Activated CD4-positive, alpha-beta T cell treated with anti-CD3 and anti-CD28 coated beads, Interleukin-2, amount 50 U/mL, for 4 hours (primary cell): ENCODE results near the gene ALDH1A3.

Experiments
- DNase-seq, 2 experiments: peaks; one replicate each; pipeline ENCODE4 v3.0.0-alpha.2; 2020

ALDH1A3 gene

DNA sequence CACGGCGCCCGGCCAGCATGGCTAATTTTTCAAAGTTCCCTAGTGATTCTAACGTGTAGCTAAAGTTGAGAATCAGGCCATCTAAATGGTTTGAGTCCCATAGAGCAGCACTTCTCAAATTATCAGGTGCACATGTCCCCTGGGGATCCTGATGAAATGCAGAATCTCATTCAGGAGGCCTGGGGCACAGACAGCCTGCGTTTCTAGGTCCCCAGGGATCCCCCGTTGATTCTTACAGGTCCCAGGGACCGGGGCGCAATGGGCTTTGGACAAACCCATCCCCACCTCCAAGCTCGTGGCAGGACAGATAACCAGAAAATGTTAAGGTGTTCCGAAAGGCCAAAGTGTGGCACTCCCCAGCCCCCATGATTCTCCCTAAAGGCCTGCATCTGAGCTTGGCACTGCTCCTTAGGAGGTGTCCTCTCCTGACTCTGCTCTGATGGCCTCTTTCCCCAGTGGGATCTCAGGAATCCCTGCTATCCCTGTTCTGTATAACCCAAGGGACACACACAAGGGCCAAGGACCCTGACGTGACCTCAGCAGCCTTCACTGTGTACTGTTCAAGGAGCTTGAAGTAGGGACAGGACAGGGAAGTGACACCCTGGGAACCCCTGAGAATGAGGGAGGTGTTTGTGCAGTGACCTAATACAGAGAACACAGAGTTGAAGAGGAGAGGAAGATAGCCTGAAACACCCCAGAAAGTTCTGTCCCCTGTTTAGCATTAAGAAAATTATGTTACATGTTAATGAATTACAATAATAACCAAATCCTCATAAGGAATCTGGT, 47.5 kb downstream of the ALDH1A3 start:
- no peak for DNase-seq

DNA sequence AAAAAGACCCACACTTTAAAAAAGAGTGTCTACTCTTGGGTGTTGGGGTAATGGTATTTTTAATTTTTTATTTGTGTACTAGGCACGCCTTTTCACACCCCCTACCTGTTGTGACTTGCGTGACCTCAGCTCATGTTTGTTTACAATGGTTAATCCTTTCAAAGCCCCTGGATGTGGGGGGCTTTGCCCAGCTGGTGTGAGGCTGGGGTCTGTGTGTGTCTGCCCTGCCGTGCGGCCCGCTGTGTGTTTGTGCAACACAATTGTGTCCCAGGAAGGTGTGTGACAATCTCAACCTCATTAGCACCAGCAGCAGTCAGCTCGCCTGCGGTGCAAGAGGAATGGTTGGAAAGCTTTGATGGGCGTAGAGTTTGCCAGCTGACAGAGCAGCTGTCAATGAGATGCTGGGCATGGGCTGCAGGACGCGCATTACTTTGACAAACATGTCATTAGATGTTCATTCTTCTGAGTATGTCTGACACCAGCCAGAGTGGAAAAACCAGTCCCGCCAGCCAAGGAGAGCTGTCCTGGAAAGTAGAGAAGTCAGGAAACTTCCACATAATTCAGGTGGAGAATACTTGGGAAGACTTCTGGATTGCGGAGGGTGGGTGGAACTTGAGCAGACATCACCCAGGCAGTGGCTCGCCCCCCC, 49.1 kb downstream of the ALDH1A3 start:
- no peak for DNase-seq

DNA sequence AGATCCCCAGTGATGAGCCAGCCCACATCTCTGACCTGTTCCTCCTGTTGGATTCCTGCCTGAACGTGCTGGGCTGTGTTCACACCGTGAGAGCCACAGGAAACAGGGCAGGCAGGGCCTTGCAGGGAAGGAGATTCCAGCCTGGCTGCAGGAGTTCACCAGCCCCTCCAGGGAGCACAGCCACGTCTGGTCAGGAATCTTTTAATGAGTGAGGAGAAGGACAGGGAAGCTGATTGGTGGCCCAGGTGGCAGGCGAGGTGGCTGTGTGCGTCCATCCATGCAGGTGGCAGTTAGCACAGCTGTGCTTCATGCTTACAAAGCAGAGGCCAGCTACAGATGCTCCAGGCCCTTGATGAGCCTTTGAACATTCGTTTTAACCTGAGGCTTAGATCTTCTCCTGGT, 50.0 kb downstream of the ALDH1A3 start:
- no peak for DNase-seq

DNA sequence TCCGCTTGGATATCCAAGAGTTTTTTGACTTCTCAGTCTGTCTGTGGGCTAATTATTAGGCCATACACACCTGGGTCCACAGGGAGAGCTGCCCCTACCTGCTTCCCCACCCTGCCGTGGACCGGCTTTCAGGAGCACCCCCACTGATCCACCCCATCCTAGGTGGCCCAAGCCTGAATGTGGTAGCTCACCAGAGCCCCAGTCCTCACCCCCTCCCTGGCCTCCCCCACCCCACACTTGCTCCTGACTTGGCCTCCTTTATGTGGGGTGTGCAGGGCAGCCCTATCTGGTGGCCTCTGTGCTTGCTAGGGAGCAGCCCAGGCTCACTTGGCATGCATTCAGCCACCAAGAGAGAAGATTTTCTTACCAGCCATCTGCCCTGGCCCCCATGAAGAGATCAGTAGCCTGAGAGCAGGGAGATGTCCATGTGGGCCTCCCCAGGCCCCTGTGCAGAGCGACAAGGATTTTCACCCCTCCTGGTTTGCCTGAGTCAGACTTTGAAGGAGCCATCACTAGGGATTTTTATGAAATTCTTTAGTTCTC, 50.7 kb downstream of the ALDH1A3 start:
- DNase-seq = no peak

DNA sequence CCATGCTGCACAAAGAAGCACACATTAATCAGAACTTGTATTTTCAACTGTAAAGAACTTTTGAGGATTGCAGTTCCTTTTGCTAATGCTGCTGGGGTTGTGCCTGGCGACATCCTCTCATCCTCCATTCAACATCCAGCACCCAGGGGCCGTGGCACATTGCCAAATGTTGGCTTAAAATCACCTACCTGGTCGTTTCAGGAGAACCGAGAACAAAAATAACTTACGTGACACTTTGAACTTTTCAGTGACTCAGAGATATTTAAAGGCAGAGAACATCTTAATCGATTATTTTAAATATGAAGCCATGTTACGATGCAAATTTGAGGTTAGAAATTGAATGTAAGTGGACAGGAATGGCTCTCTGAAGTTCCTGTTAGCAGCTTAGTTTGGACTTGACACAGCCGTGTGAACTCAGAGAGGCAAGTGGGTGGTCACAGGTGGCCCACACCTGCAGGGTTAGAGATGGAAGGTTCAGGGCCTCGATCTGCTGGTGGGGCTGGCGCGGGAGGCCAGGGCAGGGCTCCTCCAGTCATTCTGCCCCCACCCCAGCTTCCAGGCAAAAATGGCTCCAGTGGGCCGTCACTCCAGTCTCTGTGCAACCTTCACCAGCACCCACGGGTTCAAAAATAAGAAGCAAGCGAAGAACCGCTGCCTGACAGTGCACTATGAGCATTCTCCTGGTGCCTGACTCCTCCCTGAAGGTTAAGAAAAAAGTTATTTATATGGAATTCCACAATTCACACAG, 51.7 kb downstream of the ALDH1A3 start:
- DNase-seq = no peak

DNA sequence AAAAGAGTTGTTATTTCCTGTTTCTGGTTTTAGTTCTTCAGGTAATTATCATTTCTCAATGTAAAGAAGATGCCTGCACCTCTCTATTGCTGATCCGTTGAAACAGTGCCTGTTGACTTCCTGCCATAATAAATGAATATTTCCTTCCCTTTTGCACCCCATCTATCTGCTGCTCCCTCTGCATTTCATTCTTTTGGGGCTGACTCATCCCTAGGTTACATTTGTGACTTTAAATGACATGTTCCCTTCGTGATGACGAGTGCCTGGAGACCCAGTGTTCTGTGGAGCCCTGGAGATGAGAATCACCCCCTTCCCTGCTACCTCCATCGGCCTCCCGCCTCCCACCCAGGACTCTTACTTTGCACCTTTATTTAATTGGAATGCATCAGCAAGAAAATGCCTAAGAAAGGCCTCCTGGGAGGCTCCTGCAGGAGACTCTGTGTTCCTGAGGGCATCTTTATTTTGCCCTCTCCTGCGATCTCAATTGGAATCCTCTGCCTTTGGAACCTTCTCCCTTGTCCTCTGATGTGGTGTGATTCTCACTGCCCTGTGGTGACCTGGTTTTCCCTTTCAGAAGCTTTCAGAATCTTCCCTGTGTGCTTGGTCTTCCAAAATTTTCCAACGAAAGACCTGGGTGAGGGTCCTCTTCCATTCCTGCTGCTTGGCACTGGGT, 53.2 kb downstream of the ALDH1A3 start:
- DNase-seq = no peak

DNA sequence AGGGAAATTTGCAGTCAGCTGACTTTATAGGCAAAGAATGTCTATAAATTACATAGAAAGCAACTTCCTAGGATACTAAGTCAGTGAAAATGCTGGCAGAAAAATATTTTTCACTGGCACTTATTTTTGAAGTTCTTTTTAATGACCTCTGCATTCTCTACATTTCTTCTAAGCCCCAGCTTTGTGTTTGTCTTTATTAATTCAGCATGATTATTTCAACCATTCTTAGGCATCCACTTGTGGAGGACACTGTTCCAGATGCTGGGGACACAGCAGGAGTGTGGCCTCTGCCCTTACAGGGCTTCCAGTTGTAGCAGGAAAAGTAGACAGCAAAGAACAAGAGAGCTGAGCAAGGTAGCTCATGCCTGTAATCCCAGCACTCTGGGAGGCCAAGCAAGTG, 54.5 kb downstream of the ALDH1A3 start:
- no peak for DNase-seq

DNA sequence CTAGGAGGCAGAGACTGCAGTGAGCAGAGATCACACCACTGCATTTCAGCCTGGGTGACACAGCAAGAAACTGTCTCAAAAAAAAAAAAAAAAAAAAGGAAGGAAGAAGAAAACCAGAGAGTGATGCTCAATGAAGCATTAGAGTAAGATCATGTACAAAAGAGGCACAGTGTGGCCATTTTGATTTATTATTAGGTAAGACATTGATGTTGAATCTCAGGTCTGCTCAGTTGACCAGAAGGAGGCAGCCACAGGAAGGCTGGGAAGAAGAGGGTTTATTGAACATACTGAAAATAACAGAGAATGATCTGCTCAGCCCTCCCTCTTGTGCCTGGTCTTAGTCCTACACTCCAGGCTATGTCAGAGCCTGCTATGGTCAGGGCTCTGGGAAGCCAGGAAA, 55.1 kb downstream of the ALDH1A3 start:
- no peak for DNase-seq

DNA sequence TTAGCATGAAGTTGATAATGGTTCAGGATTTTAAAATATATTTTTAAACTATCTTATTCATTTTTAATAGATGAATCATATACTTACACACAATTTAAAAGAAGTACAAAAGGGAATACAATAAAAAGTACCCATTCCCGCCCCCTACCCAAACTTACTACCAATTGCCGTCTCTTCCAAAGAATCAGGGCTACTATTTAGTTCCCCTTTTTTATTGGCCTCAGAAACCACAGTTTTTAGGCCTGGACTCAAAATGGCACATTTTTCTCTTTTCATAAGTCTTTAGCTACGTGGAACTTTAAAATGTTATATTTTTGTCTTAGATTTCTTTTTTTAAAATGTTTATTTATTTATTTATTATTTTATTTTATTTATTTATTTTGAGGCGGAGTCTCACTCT, 57.5 kb downstream of the ALDH1A3 start:
- no peak for DNase-seq

DNA sequence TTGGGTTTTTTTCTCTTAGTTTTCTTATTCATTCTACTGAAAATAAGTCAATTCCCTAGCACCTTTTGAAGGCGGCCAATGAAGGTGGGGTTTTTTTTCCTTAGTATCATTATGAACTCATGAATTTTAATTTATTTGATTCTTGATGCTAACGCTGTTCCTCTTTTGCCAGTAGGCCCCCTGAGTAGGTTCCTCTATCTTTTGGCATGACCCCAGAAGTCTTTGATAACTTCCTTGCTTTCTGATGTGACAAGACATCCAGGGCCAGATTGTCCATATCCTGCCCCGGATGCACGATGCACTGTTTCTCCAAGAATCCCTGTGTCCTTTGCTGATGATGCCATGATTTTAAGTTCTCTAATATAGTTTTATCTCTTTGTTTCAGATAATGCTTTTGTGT, 60.2 kb downstream of the ALDH1A3 start:
- no peak for DNase-seq

DNA sequence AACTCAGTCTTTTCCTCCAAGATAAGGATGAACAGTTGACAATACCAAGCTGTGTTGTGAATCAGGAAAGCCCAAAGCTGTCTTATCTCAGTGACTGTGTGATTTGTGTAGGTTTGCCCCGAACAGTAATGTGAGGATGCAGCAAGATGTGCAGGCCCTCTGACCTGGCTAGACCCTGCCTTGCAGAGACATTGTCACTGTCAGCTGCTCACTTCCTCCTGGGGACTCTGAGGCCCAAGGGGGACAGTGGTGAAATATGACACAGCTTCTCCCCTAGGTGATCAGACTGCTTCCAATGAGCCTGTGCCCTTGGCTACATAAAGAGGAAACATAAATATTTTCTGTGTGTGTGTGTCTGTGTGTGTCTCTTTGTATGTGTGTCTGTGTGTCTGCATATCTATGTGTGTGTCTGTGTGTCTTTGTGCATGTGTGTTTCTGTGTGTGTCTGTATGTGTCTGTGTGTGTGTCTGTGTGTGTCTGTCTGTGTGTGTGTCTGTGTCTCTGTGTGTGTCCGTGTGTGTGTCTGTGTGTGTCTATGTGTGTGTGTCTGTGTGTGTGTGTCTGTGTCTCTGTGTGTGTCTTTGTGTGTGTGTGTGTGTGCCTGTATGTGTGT, 61.2 kb downstream of the ALDH1A3 start:
- DNase-seq = no peak

DNA sequence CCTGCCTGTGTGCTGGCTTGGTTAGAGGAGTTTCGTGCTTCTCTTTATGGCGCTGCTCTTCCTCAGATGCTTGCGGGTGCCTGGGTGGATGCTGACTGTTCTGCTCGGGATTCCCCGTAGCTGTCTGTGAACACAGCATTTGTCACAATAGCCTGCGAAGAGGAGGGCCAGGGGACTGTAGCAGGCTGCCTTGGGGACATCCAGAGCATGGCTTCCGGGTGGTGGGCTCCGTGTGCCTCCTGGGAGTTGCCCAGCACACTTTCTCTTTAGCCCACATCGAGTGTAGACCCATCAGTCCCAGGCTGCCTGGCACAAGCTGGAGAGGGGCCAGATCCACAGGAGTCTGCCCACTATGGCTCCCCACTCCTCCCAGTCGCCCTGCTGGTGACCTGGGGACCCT, 61.9 kb downstream of the ALDH1A3 start:
- DNase-seq = no peak

DNA sequence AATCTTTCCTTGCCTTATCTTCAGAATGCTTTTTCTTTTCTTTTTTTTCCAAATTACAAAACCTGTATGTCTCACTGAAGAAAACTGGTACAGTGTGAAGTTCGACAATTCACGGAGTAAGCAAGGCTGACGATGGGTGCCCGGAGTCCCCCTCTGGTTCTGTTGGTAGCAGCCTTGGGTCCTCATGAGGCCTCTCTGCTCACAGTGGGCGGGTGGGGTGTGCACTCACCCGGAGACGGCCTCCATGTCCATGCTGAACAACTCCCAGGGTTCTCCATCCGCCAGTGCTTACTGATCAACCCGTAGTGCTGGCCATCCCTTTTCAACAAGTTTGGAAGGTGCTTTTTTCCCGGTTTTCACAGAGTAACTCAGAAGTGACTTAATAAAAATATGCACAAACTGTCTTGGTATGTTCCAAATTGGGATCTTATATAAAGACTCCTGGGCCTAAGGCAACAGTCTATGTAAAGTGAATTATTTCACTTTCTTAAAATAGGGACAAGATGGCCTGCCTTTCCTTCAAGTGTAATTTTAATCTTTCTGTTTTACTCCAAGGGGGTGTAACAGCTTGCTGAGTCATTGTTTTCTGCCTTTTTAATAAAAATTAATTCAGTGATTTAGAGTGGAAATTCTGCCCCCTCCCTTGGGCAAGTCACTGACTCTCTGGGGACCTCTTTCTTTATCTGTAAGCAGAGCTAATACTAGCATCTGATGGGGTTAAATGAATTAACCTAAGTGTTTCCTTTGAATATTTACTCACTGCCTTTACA, 63.2 kb downstream of the ALDH1A3 start:
- no peak for DNase-seq

DNA sequence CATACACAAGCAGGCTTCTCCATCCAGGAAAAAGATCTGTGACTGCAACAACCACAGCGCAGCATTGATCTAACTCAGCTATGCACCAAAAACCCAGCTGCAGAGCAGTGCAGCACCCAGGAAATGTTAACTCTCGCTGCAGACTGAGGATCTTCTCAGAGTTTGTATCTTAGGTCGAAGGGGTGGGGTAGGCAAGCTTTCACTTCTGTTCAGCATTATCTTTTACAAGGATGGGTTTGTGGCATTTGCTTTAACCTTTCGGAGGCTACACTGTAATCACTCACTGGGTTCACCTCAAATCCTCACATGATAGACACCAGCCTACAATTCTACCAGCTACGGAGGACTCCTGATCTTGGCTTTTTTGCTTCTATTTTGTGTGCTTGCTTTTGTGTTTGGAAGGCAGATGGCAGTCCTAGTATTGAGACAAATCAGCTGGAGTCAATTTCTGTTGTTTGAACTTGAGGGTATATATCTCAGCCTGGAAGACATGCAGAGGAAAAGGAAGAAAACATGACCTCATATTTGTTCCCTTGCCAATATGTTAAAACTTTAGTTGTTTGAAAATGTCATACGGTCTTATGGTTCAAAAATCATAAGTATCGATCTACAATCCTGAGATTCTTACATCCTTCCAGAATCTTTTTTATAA, 64.7 kb downstream of the ALDH1A3 start:
- no peak for DNase-seq

DNA sequence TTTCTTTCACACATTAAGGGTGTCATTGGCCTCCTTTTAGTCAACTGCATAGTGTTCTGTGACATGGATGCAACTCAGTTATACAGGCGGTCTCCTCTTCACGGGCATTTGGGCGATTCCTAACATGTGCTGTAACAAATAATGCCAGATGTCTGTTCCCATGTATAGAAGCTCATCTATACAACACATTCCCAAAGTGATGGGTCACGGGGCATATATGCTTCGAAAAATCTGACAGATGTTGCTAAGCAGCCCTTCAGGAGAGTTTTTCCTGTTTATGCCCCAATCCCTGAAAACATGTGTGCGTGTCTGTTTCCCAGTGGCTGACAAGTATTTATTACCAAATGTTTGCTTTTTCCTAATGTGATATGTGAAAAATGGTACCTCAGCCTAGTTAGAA, 65.4 kb downstream of the ALDH1A3 start:
- no peak for DNase-seq

DNA sequence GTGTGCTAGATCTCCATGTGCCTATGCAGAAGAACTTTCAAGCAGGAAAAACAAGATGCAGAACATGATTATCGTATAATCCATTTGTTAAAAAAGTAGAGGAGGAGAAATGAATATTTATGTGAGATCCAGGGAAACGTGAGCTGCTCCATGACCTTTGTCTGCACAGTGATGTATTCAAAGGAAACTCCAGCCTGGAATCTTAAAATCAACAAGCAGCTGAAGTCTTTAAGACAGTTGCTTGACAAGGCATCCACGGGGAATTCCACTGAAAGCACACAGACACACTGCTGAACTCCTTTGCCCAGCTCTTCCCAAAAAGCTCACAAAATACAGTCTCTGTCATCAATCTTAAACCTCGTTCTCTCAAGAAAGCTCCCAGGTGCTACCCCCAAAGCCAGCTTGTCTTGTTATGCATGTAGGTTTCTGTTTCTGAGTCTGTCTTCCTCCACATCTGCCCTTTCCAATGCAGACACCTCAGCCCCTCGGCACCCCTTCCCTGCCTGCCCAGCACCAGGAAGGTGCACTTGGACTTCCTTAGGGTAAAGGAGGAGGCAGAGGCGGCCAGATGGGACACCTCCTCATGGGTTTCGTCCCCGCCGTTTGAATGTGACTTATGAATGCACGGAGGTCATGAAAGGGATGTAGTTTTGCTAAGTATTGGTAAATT, 68.3 kb downstream of the ALDH1A3 start:
- no peak for DNase-seq

DNA sequence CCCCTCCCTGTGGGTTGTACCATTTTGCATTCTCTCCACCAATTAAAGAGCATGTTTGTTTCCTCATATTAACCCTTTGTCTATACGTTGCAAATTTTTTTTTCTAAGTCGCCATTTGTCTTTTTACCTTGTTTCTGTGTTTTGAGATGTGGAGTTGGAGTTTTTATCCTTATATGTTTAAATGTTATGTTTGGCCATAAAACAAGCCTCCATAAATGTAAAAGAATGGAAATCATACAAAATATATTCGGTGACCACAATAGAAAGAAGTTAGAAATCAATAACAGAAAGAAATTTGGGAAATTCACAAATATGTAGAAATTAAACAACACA, 68.8 kb downstream of the ALDH1A3 start:
- DNase-seq = no peak

DNA sequence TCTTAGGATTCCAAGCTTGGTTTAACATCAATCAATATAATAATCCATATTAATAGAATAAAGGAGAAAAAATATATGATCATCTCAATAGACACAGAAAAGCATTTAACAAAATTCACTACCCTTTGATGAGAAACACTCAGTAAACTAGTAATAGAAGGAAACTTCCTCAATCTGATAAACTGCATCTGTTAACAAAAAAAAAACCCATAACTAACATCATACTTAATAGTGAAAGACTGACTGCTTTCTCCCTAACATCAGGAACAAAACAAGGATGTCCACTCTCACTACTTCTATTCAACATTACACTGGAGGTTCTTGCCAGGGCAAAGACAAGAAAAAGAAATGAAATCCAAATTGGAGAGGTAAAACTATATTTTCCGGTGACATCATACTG, 70.1 kb downstream of the ALDH1A3 start:
- DNase-seq = no peak

DNA sequence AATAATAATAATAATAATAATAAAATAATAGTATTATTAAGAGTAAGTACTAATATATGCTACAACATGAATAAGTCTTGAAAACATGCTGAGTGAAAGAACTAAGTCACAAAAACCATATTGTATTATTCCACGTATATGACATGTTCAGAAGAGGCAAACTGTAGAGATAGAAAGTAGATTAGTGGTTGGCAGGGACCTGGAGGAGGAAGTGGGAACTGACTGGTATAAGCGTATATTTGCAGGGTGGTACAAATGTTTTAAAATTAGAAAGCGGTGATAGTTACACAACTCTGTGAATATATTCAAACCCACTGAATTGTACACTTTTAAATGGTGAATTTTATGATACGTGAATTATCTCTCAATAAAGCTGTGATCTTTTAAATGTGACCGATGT, 72.3 kb downstream of the ALDH1A3 start:
- DNase-seq = no peak

DNA sequence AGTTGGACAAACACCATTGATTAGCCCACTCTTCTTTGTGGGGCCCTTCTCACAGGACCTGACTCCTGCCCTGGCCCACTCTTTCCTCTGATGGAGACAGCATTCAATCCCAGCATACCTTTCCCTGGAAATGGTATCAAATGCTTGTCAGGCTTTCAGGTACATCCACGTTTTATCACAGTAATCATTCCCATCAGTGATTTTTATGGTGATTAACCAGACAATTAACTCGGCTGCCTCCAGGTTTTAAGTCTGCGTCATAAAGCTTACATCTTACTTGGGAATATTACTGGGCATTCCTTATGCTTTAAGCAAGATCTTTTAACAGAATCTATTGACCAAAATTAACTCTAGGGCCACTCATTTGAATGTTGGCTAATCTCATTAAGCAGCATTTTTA, 72.9 kb downstream of the ALDH1A3 start:
- DNase-seq = no peak
